Measurements from ENCODE around the gene IRX1. TPM values are rescaled to one million over a fixed set of nuclear protein-coding genes. Genes with fewer than 3 reads are reported as not detected.

IRX1 gene
- polyA plus RNA-seq, 1 of the 3 experiments (the other 2 are of a cell fraction): not detected

DNA sequence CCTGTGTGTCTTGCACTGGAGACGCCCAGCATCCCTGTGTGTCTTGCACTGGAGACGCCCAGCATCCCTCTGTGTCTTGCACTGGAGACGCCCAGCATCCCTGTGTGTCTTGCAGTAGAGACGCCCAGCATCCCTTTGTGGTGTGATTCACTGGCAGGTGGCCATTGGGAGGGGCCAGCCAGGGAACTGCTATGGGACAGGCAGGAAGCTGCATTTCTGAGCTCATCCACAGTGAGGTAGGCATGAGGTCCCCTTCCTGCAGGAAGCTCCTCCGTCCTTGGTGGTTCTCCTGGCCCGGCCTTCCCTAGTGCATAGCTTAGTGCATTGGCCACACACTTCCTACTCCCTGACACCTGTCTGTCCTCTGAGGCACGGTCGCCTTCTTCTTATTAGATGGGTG, 43.5 kb downstream of the IRX1 start:
- no peaks in the 10 kb centered on the region for H4K20me1 ChIP-seq (ENCODE audit: insufficient read depth)
- CTCF ChIA-PET: no interaction called here
- TF ChIP-seq TAF1 (IDR thresholded peaks at IDR 0.05; ENCODE audit: borderline replicate concordance, low read depth, low read length): no peak
- no peak for TF ChIP-seq FOXM1 (IDR thresholded peaks at IDR 0.05; ENCODE audit: low read depth)
- TF ChIP-seq, protein P1, sequence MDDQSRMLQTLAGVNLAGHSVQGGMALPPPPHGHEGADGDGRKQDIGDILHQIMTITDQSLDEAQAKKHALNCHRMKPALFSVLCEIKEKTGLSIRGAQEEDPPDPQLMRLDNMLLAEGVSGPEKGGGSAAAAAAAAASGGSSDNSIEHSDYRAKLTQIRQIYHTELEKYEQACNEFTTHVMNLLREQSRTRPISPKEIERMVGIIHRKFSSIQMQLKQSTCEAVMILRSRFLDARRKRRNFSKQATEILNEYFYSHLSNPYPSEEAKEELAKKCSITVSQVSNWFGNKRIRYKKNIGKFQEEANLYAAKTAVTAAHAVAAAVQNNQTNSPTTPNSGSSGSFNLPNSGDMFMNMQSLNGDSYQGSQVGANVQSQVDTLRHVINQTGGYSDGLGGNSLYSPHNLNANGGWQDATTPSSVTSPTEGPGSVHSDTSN (IDR thresholded peaks at IDR 0.05): no peak
- H3K9me2 ChIP-seq: no peaks in the 10 kb centered on the region
- 14% methylated on average over 1 of the region's 8 CpGs for WGBS (ENCODE audit: low lambda C conversion rate)
- no peak overlapping the region for H3K4me3 ChIP-seq (ENCODE audit: low read depth in 2 of 2, low read length in 1 of 2)
- no peak overlapping the region for H3K27ac ChIP-seq (ENCODE audit: low read depth in 2 of 2, low read length in 1 of 2)
- H3K4me1 ChIP-seq (ENCODE audit: control insufficient read depth in 1 of 2, insufficient read depth in 2 of 2, low read depth in 1 of 2, low read length in 1 of 2): no peaks in the 10 kb centered on the region
- no peak for DNase-seq
- H3K79me2 ChIP-seq (ENCODE audit: insufficient read depth): no peaks in the 10 kb centered on the region
- H3K27me3 ChIP-seq (ENCODE audit: insufficient read depth): no peaks in the 10 kb centered on the region
- POLR2A ChIA-PET: no interaction called here
- H3K36me3 ChIP-seq (replicated peaks in 1 of 2; ENCODE audit: control insufficient read depth in 1 of 2, insufficient read depth in 2 of 2, low read length in 1 of 2): no peaks in the 10 kb centered on the region
- H3F3A ChIP-seq (replicated peaks; ENCODE audit: insufficient read depth): no peaks in the 10 kb centered on the region
- no peak overlapping the region for H2AFZ ChIP-seq (ENCODE audit: low read depth)
- H3K9me3 ChIP-seq: no peaks in the 10 kb centered on the region
- no peak overlapping the region for H3K9ac ChIP-seq
- H3K4me2 ChIP-seq: no peak overlapping the region

DNA sequence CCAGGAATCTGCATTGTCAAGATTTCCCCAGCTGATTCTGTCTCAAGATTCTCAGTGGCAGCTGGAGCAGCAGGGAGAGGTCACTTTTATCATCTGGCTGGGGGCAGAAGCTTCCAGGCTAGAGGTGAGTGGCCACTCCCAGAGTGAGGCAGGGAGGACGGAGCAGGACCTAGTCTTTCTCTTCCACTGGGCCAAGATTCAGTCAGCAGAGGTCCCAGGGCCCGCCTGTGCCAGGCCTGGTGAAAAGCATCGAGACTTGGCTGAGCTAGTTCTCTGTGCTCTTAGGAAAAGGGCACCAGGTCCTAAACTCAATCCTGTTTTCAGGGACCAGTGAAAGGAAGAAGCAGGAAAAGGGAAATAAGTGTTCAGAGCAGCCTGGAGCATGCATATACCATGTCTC, 46.6 kb downstream of the IRX1 start:
- no peaks in the 10 kb centered on the region for H3K9me2 ChIP-seq
- CTCF ChIA-PET: interaction anchor here (0.6 kb wide), 1 partner anchor 802 kb away, joined by 3 read pairs; no protein-coding TSS in a partner anchor

DNA sequence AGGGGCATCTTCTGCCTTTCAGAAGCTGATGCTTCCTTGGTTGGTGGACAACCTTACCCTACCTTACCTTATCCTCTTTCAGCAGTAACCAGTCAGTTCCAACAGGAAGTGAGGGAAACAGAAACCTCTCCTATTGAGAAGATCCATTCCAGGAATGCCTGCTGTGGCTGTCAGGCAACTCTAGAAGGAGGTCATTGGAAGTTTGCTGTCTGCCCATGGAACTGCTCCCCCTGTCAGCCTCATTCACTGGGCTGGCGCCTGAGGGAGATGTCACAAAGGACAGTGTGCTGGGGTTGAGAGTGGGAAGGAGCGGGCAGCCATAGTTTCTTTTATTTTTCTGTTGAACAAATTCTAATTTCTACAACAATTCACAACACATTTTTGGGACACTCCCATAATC, 54.7 kb downstream of the IRX1 start:
- Histone ChIP-seq H3K27ac (ENCODE audit: low read depth in 2 of 2, low read length in 1 of 2) (no peak overlapping the region), H4K20me1 (ENCODE audit: insufficient read depth) (no peaks in the 10 kb centered on the region), H3K9ac (no peak overlapping the region), H3K79me2 (ENCODE audit: insufficient read depth) (no peaks in the 10 kb centered on the region), H3K4me2 (no peak overlapping the region), H3K9me2 (no peaks in the 10 kb centered on the region), H2AFZ (ENCODE audit: low read depth) (no peak overlapping the region), H3K4me3 (ENCODE audit: low read depth in 2 of 2, low read length in 1 of 2) (no peak overlapping the region), H3K36me3 (replicated peaks in 1 of 2; ENCODE audit: control insufficient read depth in 1 of 2, insufficient read depth in 2 of 2, low read length in 1 of 2) (no peaks in the 10 kb centered on the region), H3K27me3 (ENCODE audit: insufficient read depth) (no peaks in the 10 kb centered on the region), H3K4me1 (ENCODE audit: control insufficient read depth in 1 of 2, insufficient read depth in 2 of 2, low read depth in 1 of 2, low read length in 1 of 2) (no peaks in the 10 kb centered on the region), H3F3A (replicated peaks; ENCODE audit: insufficient read depth) (no peaks in the 10 kb centered on the region), H3K9me3 (no peaks in the 10 kb centered on the region)
- TF ChIP-seq, protein P2, sequence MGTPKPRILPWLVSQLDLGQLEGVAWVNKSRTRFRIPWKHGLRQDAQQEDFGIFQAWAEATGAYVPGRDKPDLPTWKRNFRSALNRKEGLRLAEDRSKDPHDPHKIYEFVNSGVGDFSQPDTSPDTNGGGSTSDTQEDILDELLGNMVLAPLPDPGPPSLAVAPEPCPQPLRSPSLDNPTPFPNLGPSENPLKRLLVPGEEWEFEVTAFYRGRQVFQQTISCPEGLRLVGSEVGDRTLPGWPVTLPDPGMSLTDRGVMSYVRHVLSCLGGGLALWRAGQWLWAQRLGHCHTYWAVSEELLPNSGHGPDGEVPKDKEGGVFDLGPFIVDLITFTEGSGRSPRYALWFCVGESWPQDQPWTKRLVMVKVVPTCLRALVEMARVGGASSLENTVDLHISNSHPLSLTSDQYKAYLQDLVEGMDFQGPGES (IDR thresholded peaks at IDR 0.05; ENCODE audit: low read depth, low read length): no peak
- TF ChIP-seq TCF12 (IDR thresholded peaks at IDR 0.05): no peak
- TF ChIP-seq EP300 (IDR thresholded peaks at IDR 0.05; ENCODE audit: borderline replicate concordance in 1 of 2, low read depth in 1 of 2, low read length in 1 of 2): no peak
- TF ChIP-seq, protein P3, sequence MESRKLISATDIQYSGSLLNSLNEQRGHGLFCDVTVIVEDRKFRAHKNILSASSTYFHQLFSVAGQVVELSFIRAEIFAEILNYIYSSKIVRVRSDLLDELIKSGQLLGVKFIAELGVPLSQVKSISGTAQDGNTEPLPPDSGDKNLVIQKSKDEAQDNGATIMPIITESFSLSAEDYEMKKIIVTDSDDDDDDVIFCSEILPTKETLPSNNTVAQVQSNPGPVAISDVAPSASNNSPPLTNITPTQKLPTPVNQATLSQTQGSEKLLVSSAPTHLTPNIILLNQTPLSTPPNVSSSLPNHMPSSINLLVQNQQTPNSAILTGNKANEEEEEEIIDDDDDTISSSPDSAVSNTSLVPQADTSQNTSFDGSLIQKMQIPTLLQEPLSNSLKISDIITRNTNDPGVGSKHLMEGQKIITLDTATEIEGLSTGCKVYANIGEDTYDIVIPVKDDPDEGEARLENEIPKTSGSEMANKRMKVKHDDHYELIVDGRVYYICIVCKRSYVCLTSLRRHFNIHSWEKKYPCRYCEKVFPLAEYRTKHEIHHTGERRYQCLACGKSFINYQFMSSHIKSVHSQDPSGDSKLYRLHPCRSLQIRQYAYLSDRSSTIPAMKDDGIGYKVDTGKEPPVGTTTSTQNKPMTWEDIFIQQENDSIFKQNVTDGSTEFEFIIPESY (IDR thresholded peaks at IDR 0.05; ENCODE audit: borderline replicate concordance, low read depth): no peak
- TF ChIP-seq FOSL2 (IDR thresholded peaks at IDR 0.05; ENCODE audit: borderline replicate concordance, low read depth): no peak
- no peak for TF ChIP-seq SMC3 (IDR thresholded peaks at IDR 0.05; ENCODE audit: low read depth, low read length)
- WGBS (ENCODE audit: low lambda C conversion rate): 5% methylated on average over 2 of the region's 2 CpGs
- ChIA-PET CTCF (no interaction called here), POLR2A (no interaction called here)
- DNase-seq: no peak

More for the DNA sequence above, 46.6 kb downstream of the IRX1 start:
- Histone ChIP-seq H3K27ac (ENCODE audit: low read depth in 2 of 2, low read length in 1 of 2) (no peak overlapping the region), H3K36me3 (replicated peaks in 1 of 2; ENCODE audit: control insufficient read depth in 1 of 2, insufficient read depth in 2 of 2, low read length in 1 of 2) (no peaks in the 10 kb centered on the region), H2AFZ (ENCODE audit: low read depth) (no peak overlapping the region), H3K4me1 (ENCODE audit: control insufficient read depth in 1 of 2, insufficient read depth in 2 of 2, low read depth in 1 of 2, low read length in 1 of 2) (no peaks in the 10 kb centered on the region), H3K9me3 (no peaks in the 10 kb centered on the region), H3K27me3 (ENCODE audit: insufficient read depth) (no peaks in the 10 kb centered on the region), H3F3A (replicated peaks; ENCODE audit: insufficient read depth) (no peaks in the 10 kb centered on the region), H3K4me2 (no peak overlapping the region), H3K9ac (no peak overlapping the region), H3K79me2 (ENCODE audit: insufficient read depth) (no peaks in the 10 kb centered on the region), H4K20me1 (ENCODE audit: insufficient read depth) (no peaks in the 10 kb centered on the region), H3K4me3 (ENCODE audit: low read depth in 2 of 2, low read length in 1 of 2) (no peak overlapping the region)
- no peak for DNase-seq
- TF ChIP-seq RXRA (IDR thresholded peaks at IDR 0.05; ENCODE audit: borderline replicate concordance, low read depth): no peak
- TF ChIP-seq NRF1 (IDR thresholded peaks at IDR 0.05; ENCODE audit: low read depth, low read length): no peak
- no peak for TF ChIP-seq FOSL2 (IDR thresholded peaks at IDR 0.05; ENCODE audit: borderline replicate concordance, low read depth)
- no peak for TF ChIP-seq GATA2 (CRISPR knock-in tag; IDR thresholded peaks at IDR 0.05)
- no peak for TF ChIP-seq SMC3 (IDR thresholded peaks at IDR 0.05; ENCODE audit: low read depth, low read length)
- TF ChIP-seq MEF2A (IDR thresholded peaks at IDR 0.05; ENCODE audit: borderline replicate concordance, low read depth): no peak
- TF ChIP-seq, protein P3 (IDR thresholded peaks at IDR 0.05; ENCODE audit: borderline replicate concordance, low read depth): no peak
- WGBS (ENCODE audit: low lambda C conversion rate): 0% methylated on average over 3 of the region's 3 CpGs
- POLR2A ChIA-PET: no interaction called here
